HG03378 (cell line): ENCODE data around the gene GLIPR2.

Experiments
- ATAC-seq: cut with Tn5 transposase; IDR thresholded peaks from one replicate; pipeline ENCODE4 v1.9.1; 2021; ENCODE audit warnings: mild to moderate bottlenecking, moderate library complexity; ENCODE audit not compliant: unreplicated experiment

GLIPR2 gene

GRCh38 chr9:36191686-36192085 lies 55.2 kb downstream of the GLIPR2 start:
- ATAC-seq, result no peak

DNA sequence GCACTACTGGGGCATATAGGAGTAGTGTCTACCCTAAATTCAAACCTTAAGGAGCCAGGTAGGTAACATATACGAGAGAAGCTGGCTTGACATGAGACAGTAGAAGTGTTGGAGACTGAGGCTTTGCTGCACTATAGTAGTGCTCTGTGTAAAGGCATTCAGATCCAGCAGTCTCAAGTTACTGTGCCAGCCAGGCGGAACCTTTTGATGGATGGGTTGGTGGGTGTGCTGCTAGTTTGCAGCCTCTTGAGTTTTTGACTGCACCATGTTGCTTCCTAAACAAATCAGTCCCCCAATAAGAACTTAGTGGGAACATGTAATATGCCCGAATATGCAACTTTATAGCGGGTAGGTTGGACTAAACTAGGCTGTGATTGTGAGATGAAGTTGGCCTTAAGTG lies 55.7 kb downstream of the GLIPR2 start:
- ATAC-seq, result no peak

GRCh38 chr9:36193023-36193422 lies 56.5 kb downstream of the GLIPR2 start:
- ATAC-seq, result no peak

DNA sequence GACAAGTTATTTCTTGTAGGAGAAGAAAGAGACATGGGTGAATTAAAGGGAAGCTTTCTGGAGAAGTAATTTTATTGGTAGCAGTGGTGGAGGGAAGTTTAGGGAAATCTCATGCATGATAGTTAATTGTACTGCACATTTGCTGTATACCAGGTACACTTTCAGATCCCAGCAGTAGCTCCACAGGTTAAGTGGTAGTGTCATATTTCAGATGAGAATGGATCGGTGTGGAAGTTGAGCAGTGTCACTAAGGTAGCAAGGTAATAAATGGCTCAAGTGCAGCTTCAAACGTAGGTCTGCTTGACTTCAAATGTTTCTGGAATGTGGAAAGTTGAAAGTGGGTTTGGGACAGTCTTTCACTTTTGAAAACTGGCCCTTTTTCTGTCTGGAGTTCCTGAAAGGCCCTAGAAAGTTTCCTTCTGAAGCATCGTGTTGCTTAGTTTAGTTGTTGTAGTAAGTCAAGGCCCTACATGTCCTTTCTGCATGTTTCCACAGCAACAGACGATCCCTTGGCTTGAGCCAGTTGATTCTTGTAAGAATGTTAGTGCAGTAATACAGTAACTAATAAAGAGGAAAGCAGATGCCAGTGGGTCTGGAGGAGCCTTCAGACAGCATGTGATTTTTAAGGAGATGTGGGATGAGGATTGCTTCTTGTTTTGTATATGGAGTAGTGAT lies 57.9 kb downstream of the GLIPR2 start:
- ATAC-seq, result no peak

GRCh38 chr9:36204906-36205547 lies 68.5 kb downstream of the GLIPR2 start:
- ATAC-seq, result no peak

GRCh38 chr9:36207016-36207415 lies 70.5 kb downstream of the GLIPR2 start:
- no peak for ATAC-seq

GRCh38 chr9:36207546-36208012 lies 71.0 kb downstream of the GLIPR2 start:
- no peak for ATAC-seq

GRCh38 chr9:36208521-36209253 lies 72.2 kb downstream of the GLIPR2 start:
- no peak for ATAC-seq

DNA sequence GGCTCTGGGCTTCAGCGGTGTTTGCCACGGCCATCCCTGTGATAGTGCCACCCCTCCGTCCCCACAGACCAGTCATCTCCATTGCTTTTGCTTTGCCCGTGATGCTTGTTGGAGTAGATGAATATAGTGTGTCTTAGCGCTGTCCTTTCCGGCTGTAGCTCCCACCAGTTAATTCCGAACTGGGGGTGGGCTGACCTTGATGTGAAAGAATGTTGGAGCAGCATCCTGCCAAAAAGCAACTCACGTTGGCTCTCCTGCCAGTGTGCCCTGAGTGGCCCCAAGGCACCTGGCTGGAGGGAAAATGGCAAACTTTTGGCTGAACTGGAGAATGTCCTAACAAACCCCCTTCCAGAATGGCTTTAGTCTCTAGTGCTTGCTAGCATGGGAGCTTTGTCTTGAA lies 74.2 kb downstream of the GLIPR2 start:
- ATAC-seq, result no peak

- ATAC-seq, result no peak
Observed at GRCh38 chr9:36211510-36211909, 75.0 kb downstream of the GLIPR2 start.

- ATAC-seq, result no peak
Observed at GRCh38 chr9:36213387-36213786, 76.9 kb downstream of the GLIPR2 start.
